Measurements from ENCODE around the gene HDAC9. TPM values are rescaled to one million over a fixed set of nuclear protein-coding genes. Genes with fewer than 3 reads are reported as not detected.

Gene HDAC9
- total RNA-seq, 1 donor from 2014 or later = 0.79 TPM

DNA sequence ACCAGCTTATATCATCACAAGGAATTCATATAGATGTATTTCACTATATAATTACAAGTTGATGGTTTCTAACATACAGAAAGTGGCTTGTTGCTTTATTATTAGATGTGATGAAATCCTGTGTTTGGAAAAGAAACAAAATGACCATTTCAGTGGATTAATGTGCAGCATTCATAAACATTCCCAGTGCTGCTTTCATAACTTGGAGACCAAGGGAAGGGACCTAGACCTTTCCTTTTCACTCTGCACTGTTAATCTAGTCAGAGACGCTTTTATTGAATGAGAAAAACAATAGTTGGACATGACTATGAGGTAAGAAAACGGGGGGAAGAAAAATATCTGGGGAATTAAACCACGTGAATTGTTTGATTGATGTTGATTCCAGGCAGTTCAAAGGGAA lies 160.0 kb downstream of the HDAC9 start:
- no peak for DNase-seq (ENCODE audit: low read depth in 2 of 2)

DNA sequence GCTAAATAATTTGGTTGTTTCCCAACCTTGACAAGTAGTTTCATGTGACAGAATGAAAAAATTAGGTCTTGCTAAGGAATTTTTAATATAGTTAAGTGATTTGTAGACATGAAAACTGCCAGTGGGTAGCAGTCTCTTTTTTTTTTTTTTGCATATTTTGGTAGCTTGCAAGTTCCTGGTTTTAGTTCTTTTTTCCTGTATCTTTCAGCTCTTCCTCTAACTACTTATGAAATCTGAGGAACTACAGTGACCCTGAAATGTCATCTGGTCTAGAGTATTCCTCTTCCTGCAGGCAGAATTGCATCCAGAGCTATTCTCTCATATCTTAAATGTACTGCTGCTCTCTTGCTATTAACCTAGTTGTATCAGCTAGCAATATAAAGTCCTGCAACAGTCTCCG lies 160.4 kb downstream of the HDAC9 start:
- no peak for DNase-seq (ENCODE audit: low read depth in 2 of 2)

DNA sequence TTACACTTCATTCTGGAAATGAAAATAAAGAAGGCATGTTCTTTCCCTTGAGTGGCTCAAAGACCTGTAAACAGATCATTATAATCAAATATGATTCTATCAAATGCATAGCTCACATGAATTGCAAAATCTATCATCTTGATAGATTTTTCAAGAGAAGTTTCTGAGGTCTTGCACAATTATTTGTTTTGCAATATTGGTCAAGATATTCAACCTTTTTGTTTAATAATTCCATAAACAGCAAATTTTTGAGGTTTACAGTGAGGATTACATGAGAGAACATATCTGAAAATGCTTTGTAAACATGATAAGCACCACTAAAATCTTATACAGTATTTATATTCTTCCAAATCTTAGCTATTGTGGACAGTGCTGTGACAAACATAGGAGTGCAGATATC lies 160.8 kb downstream of the HDAC9 start:
- DNase-seq (ENCODE audit: low read depth in 2 of 2) = no peak

DNA sequence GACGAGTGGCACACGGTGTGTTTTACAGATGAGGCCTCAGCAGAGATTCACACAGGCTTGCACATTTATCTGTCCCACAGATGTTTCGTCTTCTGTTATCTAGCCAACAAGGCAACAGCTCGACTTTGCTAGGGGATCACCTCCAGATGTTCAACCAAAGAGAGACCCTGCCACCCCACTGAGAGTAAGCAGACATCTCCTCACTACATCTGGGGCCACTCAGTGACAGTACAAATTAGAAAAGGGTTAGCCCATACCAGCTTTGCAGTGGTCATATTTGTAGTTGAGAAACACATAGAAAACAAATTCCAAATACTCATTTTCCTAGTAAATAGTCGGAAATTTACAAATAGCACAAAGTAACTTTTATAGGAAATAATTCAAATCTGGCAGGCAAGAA lies 164.2 kb downstream of the HDAC9 start:
- DNase-seq (ENCODE audit: low read depth in 2 of 2) = no peak

DNA sequence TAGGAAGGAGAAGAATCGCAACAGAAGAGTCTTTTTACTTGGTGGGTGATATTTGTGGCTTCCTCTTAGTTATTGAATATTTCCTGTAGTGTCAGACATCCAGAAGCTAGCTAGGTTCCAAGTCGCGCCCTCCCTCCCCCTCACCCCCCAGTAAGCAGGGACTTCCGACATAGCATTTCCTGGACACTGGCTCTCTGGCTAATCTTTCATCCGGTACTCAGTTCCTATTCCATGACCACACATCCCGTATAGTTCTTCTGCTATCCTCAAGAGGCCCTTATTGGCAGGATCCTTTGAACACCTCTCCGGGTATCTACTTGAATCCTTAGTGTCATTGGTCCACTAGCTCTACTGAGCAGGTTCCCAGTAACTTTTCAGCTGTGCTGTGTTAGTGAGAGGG lies 167.8 kb downstream of the HDAC9 start:
- DNase-seq (ENCODE audit: low read depth in 2 of 2) = peak; percentile 26 to 57

DNA sequence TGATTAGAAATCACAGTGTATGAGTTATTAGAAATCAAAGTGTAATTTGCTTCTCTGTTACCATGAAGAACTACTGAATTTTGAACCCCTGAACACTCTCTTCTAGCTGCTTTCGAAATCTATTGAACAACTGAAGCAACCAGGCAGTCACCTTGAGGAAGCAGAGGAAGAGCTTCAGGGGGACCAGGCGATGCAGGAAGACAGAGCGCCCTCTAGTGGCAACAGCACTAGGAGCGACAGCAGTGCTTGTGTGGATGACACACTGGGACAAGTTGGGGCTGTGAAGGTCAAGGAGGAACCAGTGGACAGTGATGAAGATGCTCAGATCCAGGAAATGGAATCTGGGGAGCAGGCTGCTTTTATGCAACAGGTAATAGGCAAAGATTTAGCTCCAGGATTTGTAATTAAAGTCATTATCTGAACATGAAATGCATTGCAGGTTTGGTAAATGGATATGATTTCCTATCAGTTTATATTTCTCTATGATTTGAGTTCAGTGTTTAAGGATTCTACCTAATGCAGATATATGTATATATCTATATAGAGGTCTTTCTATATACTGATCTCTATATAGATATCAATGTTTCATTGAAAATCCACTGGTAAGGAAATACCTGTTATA lies 170.7 kb downstream of the HDAC9 start:
- peak; percentile 73 to 74 for DNase-seq (ENCODE audit: low read depth in 2 of 2)

DNA sequence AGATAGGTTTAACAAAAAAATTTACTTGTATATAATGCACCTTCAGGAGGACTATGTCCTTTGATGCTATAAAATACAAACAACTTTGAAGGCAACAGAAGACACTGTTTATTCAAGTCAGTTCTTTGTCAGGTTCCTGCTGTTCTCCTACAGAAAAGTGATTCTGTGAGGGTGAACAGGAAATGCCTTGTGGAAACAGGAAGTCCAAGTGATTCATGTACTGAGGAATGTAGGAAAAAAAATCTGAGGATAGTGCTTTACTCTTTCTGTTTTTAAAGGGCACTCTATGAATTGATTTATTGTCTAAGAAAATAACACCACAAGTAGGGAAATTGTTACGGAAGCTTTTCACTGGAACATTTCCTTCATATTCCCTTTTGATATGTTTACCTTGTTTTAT lies 171.9 kb downstream of the HDAC9 start:
- DNase-seq (ENCODE audit: low read depth in 2 of 2) = peak; percentile 78 to 87

DNA sequence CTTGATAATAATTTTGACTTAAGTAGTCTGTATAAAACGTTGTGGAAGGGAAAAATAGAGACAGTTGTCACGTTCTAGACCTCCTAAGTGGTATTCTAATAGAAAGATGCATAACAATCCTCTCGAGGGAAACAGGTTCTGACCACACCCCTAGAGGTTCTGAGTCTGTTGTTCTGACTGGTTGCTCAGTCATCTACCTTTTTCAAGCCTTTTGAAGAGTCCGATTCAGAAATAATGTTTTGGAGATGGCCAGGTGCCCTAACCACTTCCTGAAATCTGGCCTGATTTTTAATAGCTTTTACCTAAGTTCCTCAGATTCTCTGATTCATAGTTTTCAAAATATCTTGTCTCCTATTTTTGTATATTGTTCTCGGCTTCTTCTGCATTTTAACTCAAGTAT lies 175.6 kb downstream of the HDAC9 start:
- DNase-seq (ENCODE audit: low read depth in 2 of 2) = no peak

DNA sequence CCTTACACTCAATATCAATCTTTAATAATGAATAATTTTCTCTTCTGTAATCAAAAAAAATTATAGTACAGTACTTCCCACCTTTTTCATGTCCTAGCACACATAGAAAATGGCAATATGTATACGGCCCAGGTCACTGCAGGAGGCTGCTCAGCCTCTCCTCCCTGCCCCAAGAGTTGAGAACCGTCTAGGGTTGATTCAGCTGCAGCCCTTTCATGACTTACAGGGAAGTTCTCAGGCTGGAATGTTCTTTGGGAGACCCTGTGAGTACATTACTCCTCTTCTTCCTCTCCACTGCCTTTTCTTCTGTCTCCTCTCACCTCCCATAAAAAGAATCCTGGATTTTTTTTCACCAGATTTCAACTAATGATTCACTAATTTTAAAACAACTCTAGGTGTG lies 180.0 kb downstream of the HDAC9 start:
- no peak for DNase-seq (ENCODE audit: low read depth in 2 of 2)

DNA sequence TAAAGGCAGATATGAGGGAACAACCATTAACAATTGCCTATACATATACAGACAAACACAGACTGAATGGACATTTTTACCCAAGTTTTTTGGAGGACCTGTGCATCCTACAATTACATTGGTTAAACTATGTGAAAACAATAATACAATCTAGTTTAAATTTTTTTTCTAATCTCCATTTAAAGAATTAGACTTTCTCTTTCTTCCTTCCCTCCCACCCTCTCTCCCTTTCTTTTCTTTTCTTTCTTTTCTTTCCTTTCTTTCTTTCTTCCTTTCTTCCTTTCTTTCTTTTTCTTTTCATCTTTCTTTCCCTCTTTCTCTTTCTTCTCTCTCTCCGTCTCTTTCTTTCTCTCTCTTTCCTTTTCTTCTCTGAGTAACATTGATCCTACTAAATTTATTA lies 183.7 kb downstream of the HDAC9 start:
- DNase-seq (ENCODE audit: low read depth in 2 of 2) = no peak

DNA sequence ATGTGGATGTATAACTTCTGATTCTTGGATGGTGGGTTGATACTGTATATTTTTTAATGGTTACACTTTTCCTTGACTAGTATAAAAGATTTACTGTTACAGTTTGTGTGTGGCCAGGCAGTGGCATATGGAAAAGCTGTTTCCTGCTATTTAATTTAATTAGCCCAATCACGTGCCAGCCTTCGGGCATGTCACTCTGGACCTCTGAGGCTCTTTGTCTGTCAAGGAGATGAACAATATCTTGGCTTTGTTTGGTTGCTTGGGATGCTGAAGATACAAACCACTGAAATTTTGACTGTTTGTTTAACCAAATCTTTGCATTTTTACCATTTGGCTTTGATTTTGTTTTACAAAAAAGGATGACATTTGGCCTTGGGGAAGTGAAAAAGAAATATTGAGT lies 185.0 kb downstream of the HDAC9 start:
- DNase-seq (ENCODE audit: low read depth in 2 of 2) = no peak

DNA sequence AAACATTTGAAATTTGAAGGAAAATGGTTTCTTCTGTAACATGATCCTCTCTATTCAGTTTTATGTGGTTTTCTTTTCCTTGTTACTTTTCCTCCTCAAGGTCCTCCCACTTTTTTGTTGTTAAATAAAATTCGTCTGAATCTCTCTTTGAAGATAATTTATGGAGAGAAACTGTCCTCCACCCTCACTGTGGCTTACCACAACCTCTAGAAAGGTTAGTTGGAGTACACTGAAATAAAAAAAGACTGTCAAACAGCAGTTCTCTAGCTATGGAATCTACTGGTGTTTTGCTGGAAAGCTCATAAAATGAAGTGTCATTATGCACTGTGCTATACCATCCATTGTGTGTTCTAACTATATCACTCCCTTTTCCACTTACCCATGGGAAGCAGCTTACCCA lies 189.4 kb downstream of the HDAC9 start:
- DNase-seq (ENCODE audit: low read depth in 2 of 2) = no peak

DNA sequence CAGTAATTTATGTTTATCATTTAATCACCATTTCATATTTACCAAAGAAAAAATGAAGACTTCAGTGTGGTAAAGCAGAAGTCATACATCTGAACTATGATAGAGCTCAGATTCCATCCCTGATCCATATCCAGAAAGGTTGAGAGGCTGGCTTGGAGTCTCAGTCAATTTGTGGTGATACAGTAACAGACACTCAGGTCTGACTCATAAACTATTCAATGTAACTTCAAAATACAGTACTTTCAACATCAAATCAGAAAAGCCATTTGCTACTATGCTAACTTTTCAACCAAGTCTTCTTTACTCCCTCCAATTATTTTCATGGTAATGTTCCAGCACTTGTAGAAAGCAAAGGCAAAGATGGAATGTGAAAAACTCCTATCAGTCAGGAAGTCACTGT lies 190.4 kb downstream of the HDAC9 start:
- no peak for DNase-seq (ENCODE audit: low read depth in 2 of 2)

DNA sequence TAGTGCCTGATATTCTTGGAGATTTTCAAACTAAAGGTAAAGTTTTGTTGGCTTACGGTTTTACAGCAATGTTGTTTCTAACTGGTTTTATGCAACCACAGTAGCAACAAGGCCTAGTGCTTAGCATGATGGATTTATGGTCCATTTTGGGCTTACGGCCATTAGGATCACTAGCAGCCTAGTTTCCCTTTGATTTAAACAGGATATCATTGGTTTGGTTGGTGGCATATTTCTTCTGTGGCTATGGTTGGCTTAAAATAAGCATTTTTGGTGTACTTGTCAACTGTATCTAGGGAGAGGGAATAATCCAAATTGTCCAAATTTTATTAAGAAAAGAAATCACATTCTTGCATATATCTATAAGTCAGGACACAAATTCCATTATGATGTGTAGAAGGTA lies 194.0 kb downstream of the HDAC9 start:
- peak in 1 of 2 donors; percentile 8 for DNase-seq (ENCODE audit: low read depth in 2 of 2)

DNA sequence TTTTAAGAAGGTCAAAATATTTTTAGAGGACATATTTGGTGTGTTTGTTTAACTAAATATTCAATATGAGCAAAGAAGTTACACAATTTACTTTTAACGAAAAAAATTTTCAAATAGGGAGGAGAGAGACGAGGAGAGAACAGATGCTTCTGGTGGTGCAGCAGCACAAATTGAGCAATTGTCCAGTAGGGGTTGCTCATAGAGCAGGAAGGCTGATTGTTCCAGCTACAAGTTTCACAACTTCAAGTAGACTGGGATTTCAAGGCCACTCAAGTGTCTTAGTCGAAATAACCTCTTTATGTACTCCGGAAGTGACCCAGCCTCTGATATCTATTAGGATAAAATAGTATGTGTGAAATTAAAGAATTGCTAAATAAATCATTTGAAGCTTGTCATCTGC lies 197.9 kb downstream of the HDAC9 start:
- peak; percentile 18 to 62 for DNase-seq (ENCODE audit: low read depth in 2 of 2)

DNA sequence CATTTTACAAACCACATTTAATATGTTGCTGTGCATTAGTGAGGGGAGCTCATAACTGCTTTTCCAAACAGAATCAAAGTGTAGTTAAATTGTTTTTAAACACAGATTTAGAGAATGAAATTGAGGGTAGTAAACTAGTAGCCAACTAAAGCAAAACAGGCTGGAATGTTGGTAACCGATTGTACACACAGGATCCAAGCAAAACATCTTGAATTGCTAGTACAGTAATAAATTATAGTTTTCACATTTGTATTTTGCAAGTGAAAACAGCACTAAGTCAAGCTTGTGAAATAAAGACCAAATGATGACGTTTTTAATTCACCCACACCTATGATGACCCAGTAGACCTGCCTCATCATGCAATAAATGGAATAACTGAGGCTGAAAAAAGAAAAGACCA lies 198.3 kb downstream of the HDAC9 start:
- DNase-seq (ENCODE audit: low read depth in 2 of 2) = no peak

DNA sequence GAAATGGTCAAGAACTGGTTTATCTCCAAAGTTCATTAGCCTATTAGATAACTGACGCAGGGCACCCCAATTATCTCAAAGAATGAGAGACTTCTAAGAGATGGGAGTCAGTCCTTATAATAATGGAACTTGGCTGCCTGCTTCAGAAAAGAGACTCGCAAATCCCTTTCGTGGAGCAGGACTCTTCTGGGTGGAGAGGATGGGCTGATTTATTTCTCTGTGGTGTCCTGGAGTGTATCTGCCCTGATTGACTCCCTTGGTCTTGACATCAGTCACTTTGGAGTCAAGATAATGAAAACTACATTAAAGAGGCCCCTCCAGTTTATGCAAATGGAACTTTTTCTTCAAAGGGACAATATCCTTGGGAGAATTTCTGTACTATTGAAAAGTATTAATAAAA lies 198.9 kb downstream of the HDAC9 start:
- no peak for DNase-seq (ENCODE audit: low read depth in 2 of 2)

DNA sequence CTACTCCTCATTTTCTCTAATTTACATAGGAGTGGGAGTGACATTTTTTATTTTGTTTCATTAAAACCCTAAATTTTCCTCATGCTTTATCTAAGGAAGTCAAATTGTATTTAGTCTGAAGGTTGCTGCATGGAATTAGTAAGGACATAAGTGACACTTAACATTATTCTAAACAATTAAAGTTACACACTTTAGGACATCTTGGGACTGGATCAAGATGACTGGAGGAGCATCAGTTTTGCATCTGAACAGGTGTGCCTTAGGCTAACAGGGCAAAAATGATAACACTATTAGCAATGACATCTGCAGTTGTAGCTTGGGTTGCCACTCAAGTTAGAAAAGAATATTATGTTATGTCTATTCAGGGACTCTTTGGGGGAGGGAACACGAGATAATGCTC lies 199.4 kb downstream of the HDAC9 start:
- no peak for DNase-seq (ENCODE audit: low read depth in 2 of 2)

DNA sequence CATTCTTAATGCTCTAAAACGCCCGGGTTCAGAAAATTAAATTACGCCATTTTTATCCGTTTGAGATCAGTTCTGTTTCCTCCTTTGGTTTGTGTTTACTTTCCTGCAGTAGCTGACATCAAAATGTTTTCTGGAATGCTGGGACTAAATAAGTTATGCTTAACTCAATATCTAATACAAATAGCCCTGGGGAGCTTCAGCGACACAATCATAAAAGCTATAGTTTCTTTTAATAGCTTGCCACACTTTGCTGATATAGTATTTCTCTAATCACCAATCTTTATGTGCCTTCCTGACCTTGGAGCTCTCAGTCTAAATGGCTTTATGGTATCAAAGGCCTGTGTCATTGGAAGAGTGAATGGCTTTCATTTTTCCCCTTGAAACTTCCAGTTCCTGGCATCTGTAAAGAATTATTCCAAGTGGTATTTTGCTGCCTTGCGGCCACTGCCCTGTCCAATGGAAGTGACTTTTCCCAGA lies 202.7 kb downstream of the HDAC9 start:
- DNase-seq (ENCODE audit: low read depth in 2 of 2) = no peak

DNA sequence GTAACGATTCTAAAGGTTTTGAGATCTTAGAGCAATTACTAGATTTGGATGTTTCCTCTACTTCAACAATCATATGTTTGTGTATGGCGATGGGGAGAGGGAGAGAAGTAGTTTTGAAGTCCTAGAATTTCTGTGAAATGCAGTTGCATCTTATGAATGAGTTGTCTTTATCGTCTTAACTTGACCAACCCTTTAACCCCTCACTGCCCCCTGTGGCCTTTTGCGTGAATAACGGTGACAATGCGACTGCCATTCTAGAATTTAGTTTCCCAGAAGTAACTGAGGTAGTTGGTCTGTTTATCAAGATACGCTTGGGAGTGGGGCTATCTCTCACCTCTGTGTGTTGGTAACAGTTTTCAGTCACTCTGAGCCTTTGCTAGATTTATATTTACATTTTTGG lies 204.6 kb downstream of the HDAC9 start:
- DNase-seq (ENCODE audit: low read depth in 2 of 2) = no peak

DNA sequence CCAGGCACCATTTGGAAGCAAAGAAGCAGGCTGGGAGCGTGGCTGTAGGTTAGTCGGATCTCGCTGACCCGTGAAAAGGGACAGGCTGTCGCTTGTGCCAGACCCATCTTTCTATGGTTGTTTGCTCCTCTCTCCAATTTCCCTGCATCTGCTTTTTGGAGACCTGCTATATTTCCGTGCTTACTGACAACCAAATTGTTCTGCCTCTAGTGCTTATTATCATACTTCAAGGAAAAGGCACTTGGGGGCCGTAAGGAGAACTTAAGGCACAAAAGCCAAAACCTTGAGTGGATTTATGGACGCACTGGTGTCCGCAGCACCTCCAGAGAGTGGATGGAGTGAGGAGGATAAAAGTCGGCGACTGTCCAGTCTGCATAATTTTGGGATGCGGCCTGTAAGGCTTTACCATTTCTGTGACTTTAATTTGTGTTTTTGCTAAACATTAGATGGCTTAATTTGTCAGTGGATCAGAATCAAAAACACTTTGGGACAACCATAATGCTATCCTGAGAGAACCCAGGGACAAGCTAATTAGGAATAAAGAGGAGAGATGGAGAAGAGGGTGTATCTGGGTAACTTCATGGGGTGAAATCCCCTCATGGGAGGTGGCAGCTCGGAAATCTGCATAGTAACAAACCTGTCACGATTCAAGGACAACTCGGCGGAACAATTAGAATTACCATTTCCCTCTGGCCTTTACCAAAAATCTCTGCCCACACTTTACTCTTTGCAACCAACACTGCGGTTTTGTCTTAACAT lies 206.7 kb downstream of the HDAC9 start:
- DNase-seq (ENCODE audit: low read depth in 2 of 2) = no peak

DNA sequence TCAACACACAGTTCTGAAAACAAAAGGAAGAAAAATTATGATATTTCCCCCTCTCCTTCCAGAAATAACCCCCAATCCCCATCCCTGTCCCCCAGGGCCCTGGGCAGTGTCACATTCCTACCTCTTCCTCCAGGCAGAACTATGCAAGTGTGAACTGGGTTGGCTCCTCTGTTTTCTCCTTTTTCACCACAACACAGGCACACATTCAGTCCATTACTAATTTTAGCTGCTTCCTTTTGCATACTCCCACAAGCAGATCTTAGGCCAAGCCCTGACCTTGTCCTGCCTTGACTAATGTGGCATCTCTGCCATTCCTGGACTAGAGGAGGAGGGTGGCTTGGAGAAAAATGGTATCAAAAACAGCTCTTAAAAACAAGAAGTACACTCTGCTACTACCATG lies 208.1 kb downstream of the HDAC9 start:
- no peak for DNase-seq (ENCODE audit: low read depth in 2 of 2)

DNA sequence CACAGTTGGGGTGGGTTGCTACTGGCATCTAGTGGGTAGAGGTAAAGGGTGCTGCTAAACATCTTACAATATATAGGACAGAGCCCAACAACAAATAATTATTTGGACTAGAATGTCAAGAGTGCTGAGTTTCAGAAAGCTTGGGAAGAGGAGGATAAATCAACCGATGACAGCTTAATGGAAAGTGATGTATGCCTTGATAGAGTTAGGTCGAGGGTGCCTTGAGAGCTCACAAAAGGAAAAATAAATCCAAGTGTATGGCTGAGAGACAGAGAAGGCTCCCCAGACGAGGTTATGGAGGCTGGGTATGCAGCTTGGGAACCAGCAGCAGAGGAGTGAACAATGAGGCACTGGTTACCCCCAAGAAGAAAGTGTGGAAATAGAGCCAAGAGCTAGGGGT lies 211.1 kb downstream of the HDAC9 start:
- DNase-seq (ENCODE audit: low read depth in 2 of 2) = no peak

All from lung microvascular endothelial cell (primary cell).